HUDEP-2 (cell line): Measurements from ENCODE around the gene KLF7.
"Not testable (repeated sequence)": the region's sequence is repeated elsewhere in the genome, so short reads cannot be mapped to it uniquely, and the experiment has no call there.

ENCODE experiments used
- DNase-seq, 76 experiments: peaks; one replicate each; lab custom pipeline; 2025; ENCODE audit not compliant: unreplicated experiment in 76 of 76; lab: John Stamatoyannopoulos, UW

The KLF7 gene

GRCh38 chr2:207037896-207038295 is 127.9 kb downstream of the KLF7 start:
- no peak for DNase-seq

- not testable (repeated sequence) for DNase-seq
Measured at GRCh38 chr2:207037023-207037422, 128.7 kb downstream of the KLF7 start.

GRCh38 chr2:207035875-207036274 is 129.9 kb downstream of the KLF7 start:
- DNase-seq, result no peak

GRCh38 chr2:207032490-207032889 is 133.3 kb downstream of the KLF7 start:
- no peak for DNase-seq
